ENCODE data around the gene AKR1C4. TPM values are rescaled to one million over a fixed set of nuclear protein-coding genes. Genes with fewer than 3 reads are reported as not detected.
"Not testable (repeated sequence)": the region's sequence is repeated elsewhere in the genome, so short reads cannot be mapped to it uniquely, and the experiment has no call there.

AKR1C4 gene
- total RNA-seq, 1 donor from 2014 or later = not detected

GRCh38 chr10:5198386-5198785 is 1.7 kb downstream of the AKR1C4 start:
- H3K27ac Mint-ChIP-seq = no peak overlapping the region

GRCh38 chr10:5199398-5199797 is 2.8 kb downstream of the AKR1C4 start:
- H3K27me3 ChIP-seq = no peaks in the 10 kb centered on the region
- H3F3A ChIP-seq (ENCODE audit: low read depth) = no peaks in the 10 kb centered on the region
- H3K9ac ChIP-seq = no peak overlapping the region
- no peak overlapping the region for H3K4me2 ChIP-seq
- no peak overlapping the region for H2AFZ ChIP-seq (replicated peaks)
- TF ChIP-seq EZH2phosphoT487 (IDR thresholded peaks at IDR 0.05) (no peak), CTCF (IDR thresholded peaks at IDR 0.05) (peak; percentile 14), EZH2 (IDR thresholded peaks at IDR 0.05) (no peak)
- H3K27me3 Mint-ChIP-seq (ENCODE audit: insufficient read depth, low read depth) = no peaks in the 10 kb centered on the region
- DNase-seq (ENCODE audit: low spot score) = peak; percentile 10
- no peaks in the 10 kb centered on the region for H3K4me1 ChIP-seq
- H4K20me1 ChIP-seq (ENCODE audit: low read depth) = no peaks in the 10 kb centered on the region
- no peak overlapping the region for H3K27ac ChIP-seq
- no peak overlapping the region for H3K27ac Mint-ChIP-seq
- H3K36me3 ChIP-seq = no peaks in the 10 kb centered on the region
- H3K4me1 Mint-ChIP-seq = no peaks in the 10 kb centered on the region
- H3K9me3 Mint-ChIP-seq = peaks cover 4% of the 10 kb centered on the region
- no peaks in the 10 kb centered on the region for H3K36me3 Mint-ChIP-seq
- no peak overlapping the region for H3K4me3 ChIP-seq
- no peaks in the 10 kb centered on the region for H3K79me2 ChIP-seq (ENCODE audit: low read depth)
- no peaks in the 10 kb centered on the region for H3K9me3 ChIP-seq (ENCODE audit: low read depth)
- no peak overlapping the region for H3K4me3 Mint-ChIP-seq

More at GRCh38 chr10:5198386-5198785, 1.7 kb downstream of the AKR1C4 start:
- no peak overlapping the region for H3K27ac ChIP-seq
- no peaks in the 10 kb centered on the region for H3K27me3 Mint-ChIP-seq (ENCODE audit: insufficient read depth, low read depth)
- H3K79me2 ChIP-seq (ENCODE audit: low read depth) = no peaks in the 10 kb centered on the region
- H3K4me2 ChIP-seq = no peak overlapping the region
- no peak overlapping the region for H3K4me3 ChIP-seq
- H3K27me3 ChIP-seq = no peaks in the 10 kb centered on the region
- no peak overlapping the region for H2AFZ ChIP-seq (replicated peaks)
- H3K9me3 ChIP-seq (ENCODE audit: low read depth) = no peaks in the 10 kb centered on the region
- peaks cover 4% of the 10 kb centered on the region for H3K9me3 Mint-ChIP-seq
- H3F3A ChIP-seq (ENCODE audit: low read depth) = no peaks in the 10 kb centered on the region
- H3K36me3 Mint-ChIP-seq = no peaks in the 10 kb centered on the region
- H3K4me3 Mint-ChIP-seq = no peak overlapping the region
- no peak for DNase-seq (ENCODE audit: low spot score)
- no peaks in the 10 kb centered on the region for H4K20me1 ChIP-seq (ENCODE audit: low read depth)
- H3K4me1 ChIP-seq = no peaks in the 10 kb centered on the region
- no peak overlapping the region for H3K9ac ChIP-seq
- TF ChIP-seq EZH2 (IDR thresholded peaks at IDR 0.05) = no peak
- TF ChIP-seq EZH2phosphoT487 (IDR thresholded peaks at IDR 0.05) = no peak
- TF ChIP-seq CTCF (IDR thresholded peaks at IDR 0.05) = no peak
- no peaks in the 10 kb centered on the region for H3K36me3 ChIP-seq
- no peaks in the 10 kb centered on the region for H3K4me1 Mint-ChIP-seq

- Histone ChIP-seq H3K4me1 (no peaks in the 10 kb centered on the region), H3K36me3 (no peaks in the 10 kb centered on the region), H3K9me3 (ENCODE audit: low read depth) (no peaks in the 10 kb centered on the region), H3K27ac (no peak overlapping the region), H3K4me3 (no peak overlapping the region), H3K4me2 (no peak overlapping the region), H4K20me1 (ENCODE audit: low read depth) (no peaks in the 10 kb centered on the region), H3K79me2 (ENCODE audit: low read depth) (no peaks in the 10 kb centered on the region), H2AFZ (replicated peaks) (no peak overlapping the region), H3K27me3 (no peaks in the 10 kb centered on the region), H3K9ac (no peak overlapping the region), H3F3A (ENCODE audit: low read depth) (no peaks in the 10 kb centered on the region)
- Mint-ChIP-seq H3K36me3 (no peaks in the 10 kb centered on the region), H3K4me3 (no peak overlapping the region), H3K27ac (no peak overlapping the region), H3K9me3 (peaks cover 4% of the 10 kb centered on the region), H3K27me3 (ENCODE audit: insufficient read depth, low read depth) (peaks cover 4% of the 10 kb centered on the region), H3K4me1 (no peaks in the 10 kb centered on the region)
- TF ChIP-seq EZH2phosphoT487 (IDR thresholded peaks at IDR 0.05) (no peak), EZH2 (IDR thresholded peaks at IDR 0.05) (no peak), CTCF (IDR thresholded peaks at IDR 0.05) (no peak)
- no peak for DNase-seq (ENCODE audit: low spot score)
These were observed 10.2 kb downstream of the AKR1C4 start for GRCh38 chr10:5206799-5207198.

- not testable (repeated sequence) for H2AFZ ChIP-seq (replicated peaks); H3K4me1 Mint-ChIP-seq; H3K36me3 Mint-ChIP-seq; H3K79me2 ChIP-seq (ENCODE audit: low read depth); H3K4me2 ChIP-seq; H3K36me3 ChIP-seq; H3K9ac ChIP-seq; H4K20me1 ChIP-seq (ENCODE audit: low read depth); H3K4me3 Mint-ChIP-seq; H3F3A ChIP-seq (ENCODE audit: low read depth); H3K4me3 ChIP-seq; H3K4me1 ChIP-seq; H3K27me3 Mint-ChIP-seq (ENCODE audit: insufficient read depth, low read depth); H3K27ac Mint-ChIP-seq; H3K27me3 ChIP-seq; H3K9me3 Mint-ChIP-seq; H3K27ac ChIP-seq; H3K9me3 ChIP-seq (ENCODE audit: low read depth); DNase-seq (ENCODE audit: low spot score)
These were observed 13.1 kb downstream of the AKR1C4 start for GRCh38 chr10:5209776-5210175.

- H3K9me3 ChIP-seq (ENCODE audit: low read depth); H3K4me3 Mint-ChIP-seq: not testable (repeated sequence)
These were observed 13.6 kb downstream of the AKR1C4 start for GRCh38 chr10:5210261-5210660.

More at GRCh38 chr10:5210261-5210660, 13.6 kb downstream of the AKR1C4 start:
- not testable (repeated sequence) for H3K4me1 Mint-ChIP-seq; H3F3A ChIP-seq (ENCODE audit: low read depth); H3K27me3 Mint-ChIP-seq (ENCODE audit: insufficient read depth, low read depth); H3K27me3 ChIP-seq; H3K4me2 ChIP-seq; H3K36me3 Mint-ChIP-seq; H4K20me1 ChIP-seq (ENCODE audit: low read depth); H3K27ac Mint-ChIP-seq; DNase-seq (ENCODE audit: low spot score); H3K4me3 ChIP-seq; H3K4me1 ChIP-seq; H3K9me3 Mint-ChIP-seq; H3K36me3 ChIP-seq; H2AFZ ChIP-seq (replicated peaks); H3K9ac ChIP-seq; H3K27ac ChIP-seq; H3K79me2 ChIP-seq (ENCODE audit: low read depth)
